GM12892 (cell line): ENCODE measurements around the gene PGP.

Source experiments
- POLR2A ChIP-seq: IDR thresholded peaks from 2 replicates; pipeline ENCODE4 v1.6.1; 2011; ENCODE audit warnings: low read depth, low read length, control low read depth
- POLR2AphosphoS5 ChIP-seq: IDR thresholded peaks from 2 replicates; pipeline ENCODE4 v1.6.1; 2011; ENCODE audit warnings: low read depth, low read length, control low read depth
- TAF1 ChIP-seq: IDR thresholded peaks from 2 replicates; pipeline ENCODE4 v1.6.1; 2011; ENCODE audit warnings: low read depth, mild to moderate bottlenecking, control low read depth, low read length, borderline replicate concordance

- TF ChIP-seq POLR2AphosphoS5 (no peak), POLR2A (no peak), TAF1 (no peak)
These were observed 43.0 kb downstream of the PGP start for GRCh38 chr16:2171601-2172178.
